GM18873 (cell line): ENCODE measurements around the gene SH3GL3.

Experiments used
- ATAC-seq: cut with Tn5 transposase; IDR thresholded peaks from one replicate; pipeline ENCODE4 v1.9.1; 2021; ENCODE audit warnings: mild to moderate bottlenecking, moderate library complexity, moderate number of reproducible peaks; ENCODE audit not compliant: unreplicated experiment, low FRiP score

The SH3GL3 gene

DNA sequence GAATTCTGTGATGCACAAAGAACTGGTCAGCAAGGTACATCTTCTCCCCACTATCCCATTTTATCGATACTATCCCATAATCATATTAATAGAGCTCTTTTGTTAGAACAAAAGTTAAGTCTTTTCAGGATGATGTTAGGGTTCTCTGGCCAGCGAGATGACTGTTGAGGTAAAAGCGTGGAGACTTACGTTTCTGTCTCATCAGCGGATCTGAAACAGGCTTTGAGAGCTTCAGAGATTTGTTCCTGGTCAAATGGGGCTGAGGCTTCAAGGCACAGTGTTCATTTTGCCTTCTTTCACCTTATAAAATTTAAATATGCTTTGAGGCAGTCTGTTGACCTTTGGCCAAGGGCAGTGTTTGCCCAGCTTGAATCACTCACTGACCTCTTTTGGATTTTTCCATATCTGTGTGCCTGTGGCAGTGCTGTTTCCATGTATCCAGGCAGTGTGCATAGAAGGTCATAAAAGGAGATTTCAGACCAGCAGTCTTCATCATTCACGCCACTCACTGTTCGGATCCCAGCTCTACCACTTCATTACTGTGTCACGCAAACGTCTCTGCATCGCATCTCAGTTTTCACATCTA lies 209.9 kb downstream of the SH3GL3 start:
- no peak for ATAC-seq

DNA sequence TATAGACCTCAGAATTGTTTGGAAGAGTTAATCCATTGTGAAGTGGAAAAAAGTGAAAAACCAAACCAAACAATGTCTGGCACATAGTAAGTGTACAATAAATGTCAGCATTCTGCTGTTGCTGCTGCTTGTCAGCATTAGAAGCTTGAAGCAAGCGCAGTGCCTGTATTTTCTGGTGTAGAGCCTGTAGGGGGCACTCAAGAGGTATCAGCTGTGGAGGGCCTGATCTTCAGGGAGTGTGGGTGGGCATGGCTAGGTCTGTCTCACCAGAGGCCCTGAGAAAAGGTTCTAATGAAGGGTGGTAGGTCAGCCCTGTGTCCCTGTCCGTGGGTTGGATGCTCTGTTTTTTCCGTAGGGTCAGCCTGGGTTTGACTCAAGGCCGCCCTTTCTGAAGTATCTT lies 210.4 kb downstream of the SH3GL3 start:
- no peak for ATAC-seq

DNA sequence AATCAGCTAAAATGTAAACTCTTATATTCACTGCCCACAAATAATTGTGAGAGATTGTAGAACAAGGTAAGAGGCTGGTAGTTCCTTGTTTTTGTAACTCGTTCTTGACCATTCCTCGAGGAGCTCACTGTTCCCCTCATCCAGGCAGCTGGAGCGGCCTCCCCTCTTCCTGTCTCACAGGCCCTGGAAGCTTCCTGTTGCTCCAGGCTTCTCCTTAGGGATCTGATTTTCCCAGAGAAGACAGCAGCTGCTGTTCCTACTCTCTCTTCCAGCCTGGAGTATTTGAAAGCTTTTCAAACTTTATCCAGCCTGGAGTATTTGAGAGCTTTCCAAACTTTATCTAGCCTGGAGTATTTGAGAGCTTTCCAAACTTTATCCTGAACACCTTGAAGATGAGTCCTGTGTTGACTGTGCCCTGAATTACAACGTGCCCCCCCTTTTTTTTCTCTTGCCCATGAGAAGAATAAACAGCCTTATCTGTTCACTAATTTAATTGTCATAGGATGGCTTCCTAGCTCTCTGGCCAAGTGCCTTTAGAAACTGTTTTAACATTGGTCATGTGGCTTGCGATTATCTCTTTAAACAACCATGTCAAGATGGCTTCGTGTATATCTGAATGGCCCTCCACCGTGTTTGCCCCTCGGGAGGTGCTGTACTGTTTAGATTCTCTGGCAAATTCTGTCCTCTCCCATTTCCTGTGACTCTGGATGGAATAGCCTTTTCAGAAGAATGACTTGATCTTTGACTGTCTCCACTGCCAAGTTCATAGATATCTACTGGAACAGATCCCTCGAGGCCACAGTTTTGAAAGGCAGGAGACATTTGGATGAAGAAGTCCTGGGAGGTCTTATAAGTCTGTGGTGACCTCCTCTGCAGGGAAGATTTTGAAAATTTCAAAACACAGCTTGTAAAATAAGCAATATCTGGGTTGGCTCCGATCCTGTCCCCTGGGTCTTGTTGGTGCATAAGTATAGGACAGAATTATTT lies 211.6 kb downstream of the SH3GL3 start:
- ATAC-seq = no peak

DNA sequence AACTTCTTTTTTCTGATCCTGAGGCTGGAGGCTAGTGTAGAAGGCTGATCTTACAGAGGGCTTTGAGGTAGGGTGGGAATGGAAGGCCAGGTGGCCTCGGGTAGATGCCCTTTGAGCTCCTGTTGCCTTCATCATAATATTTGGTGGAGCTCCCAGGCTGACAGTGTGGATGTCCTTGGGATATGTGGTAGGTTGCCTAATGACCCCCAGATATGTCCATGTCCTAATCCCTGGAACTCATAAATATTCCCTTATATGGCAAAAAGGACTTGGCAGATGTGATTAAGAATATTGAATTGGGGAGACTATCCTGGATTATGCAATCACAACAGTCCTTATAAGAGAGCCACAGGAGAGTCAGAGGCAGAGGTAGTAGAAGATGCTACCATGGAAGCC lies 212.3 kb downstream of the SH3GL3 start:
- no peak for ATAC-seq

DNA sequence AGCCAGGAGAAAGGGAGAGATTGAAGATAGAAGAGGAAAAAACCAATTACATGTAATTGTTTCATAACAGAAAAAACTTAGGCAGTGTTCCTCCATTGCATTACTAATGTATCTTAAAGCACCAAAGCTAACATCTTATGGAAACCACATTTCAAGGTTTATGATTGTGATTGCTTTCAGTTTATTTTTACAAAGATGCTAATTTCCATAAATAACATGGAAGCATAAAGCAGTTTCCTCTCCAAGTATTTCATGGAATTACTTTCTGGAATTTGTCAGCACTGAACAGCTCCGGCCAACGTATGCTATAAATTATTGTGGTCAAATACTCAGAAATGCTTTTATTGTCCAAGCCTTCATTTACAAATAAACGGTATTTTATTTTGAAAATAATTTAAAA lies 218.3 kb downstream of the SH3GL3 start:
- ATAC-seq = no peak
